Measurements from ENCODE around the gene SUSD3. TPM values are rescaled to one million over a fixed set of nuclear protein-coding genes. Genes with fewer than 3 reads are reported as not detected.
"Not testable (repeated sequence)": the region's sequence is repeated elsewhere in the genome, so short reads cannot be mapped to it uniquely, and the experiment has no call there.

SUSD3 gene
- polyA plus RNA-seq, 3 donors = 10.4 to 13.3 (median 12.0) TPM

DNA sequence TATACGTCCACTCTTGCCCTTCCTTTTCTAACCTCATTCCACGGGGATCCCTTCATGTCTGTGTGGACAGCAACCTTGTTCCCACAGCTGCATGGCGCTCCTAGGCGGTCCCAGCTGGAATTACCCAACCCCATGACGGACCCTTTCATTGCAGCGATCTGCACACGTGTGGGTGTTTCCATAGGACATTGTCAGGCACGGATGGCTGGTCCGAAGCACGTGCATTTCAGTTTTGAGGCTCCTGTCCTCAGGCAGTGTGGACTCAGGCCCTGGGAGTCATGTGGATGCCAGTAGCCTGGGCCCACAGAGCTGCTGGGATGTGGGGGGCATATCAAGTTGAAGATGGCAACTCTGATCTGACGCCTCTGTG is 52.5 kb downstream of the SUSD3 start:
- no peak for DNase-seq

DNA sequence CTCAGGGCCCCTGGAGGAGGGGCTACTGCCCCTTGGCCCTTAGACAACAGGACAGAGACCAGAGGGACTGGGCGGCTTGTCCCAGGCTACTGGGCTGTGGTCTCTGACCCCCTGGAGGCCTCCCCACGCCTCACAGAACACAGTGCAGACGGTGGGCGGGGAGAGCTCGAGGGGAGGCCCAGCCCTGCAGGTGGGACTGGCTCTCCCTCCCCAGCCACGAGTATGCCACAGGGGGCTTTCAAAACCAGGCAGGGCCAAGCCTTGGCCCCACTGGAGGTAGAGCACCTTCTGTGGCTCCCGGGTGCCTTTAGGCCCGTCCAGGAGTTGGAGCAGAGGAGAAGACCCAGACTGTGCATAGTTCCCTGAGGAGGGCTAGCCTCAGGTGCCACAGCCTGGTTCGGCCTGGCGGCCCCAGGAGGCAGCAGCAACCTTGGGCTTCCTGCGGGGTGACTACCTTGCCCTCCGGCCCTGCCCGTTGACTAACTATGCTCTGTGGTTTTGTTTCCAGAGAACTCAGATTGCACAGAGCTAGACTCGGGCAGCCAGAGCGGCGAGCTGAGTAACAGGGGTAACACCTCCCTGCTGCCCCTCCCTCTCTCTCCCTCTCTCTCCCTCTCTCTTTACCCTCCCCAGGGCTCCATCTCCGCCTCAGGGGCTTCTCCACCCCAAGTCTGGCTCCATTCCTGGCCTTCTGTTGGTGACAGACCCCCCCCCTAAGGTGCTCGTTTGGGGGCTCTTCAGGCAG is 53.0 kb downstream of the SUSD3 start:
- DNase-seq = no peak

DNA sequence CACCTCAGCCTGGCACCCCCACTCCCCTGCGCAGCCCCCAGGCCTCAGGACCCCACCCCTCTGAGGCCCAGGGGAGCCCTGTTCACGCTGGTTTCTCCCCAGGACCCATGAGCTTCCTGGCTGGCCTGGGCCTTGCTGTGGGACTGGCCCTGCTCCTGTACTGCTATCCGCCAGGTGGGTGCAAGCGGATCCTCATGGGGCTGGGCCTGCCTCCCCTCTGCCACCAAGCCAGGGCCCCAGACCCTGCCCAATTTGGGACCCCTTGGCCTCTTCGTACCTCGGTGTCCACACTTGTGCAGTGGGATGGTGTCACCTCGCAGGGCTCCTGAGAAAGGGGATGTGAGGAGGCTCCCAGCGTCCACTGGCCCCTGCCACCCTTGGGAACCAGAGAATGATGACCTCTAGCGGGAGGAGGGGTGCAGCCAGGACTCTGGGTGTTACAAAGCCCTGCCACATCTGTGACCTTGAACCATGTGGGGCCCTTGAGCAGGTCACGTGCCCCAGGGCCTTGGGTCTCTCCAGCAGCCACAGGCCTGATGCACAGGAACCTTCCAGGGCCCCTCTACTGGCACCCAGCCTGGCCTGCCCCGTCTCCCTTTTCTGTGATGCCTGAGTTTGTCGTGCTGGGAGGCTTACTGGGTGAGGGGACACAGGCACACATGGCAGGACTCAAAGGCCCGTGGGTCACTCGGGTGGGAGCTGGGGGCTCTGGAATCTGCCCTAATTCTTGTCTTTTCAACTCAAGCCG is 53.8 kb downstream of the SUSD3 start:
- no peak for DNase-seq

DNA sequence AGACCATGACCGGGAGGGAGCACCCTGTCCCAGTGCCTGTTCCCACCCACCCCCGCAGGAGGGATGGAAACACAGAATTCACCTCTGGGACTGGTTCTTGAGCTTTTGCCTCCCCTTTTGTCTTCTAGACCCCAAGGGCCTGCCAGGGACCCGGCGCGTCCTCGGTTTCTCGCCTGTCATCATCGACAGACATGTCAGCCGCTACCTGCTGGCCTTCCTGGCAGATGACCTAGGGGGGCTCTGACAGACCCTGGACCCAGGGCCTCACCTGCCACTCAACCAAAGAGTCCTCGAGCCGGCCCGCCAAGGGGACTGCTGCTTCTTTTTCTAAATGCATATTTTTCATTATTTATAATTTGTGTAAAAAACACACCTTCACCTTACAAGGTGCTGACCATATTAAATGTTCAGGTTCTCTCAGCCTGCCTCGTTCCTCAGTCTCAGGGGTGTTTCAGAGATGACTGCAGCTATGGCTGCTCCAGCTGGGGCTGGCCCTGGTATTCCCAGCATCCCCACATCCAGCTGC is 54.4 kb downstream of the SUSD3 start:
- no peak for DNase-seq

DNA sequence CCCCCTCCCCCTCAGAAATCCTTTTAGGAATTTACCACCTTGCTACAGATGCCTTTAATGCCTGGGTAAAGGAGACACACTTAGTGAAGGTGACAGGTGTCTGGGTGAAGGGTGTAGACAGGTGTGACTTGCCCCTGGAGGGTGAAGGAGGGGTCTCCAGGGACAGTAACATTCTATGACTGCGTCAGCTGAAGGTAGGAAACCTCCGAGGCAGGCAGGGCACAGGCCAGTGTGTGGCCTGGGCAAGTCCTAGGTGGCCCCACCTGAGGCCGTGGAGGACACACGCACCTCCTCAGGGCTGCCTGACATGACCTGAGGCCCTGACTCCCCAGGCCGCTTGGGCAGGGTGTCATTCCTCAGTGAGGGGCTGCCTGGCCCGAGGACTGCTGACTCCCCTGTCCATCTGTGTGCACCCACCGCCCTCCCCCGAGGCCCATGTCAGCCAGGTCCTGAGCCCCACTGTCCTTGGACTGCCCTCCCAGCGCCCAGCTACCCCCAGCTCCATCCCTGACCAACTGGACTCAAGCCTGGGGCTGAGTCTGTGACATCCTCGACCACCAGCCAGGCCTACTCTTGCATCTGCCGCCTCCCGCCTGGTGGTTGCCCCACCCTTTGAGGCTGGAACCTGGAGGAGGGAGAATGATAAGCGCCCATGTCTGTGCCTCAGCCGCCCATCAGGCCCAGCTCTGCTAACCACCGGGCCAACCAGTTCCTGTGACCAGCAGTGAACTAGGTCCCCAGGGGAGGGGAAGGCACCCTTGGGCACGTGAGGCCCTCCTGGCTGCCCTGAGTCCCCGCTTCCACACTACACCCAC is 55.9 kb downstream of the SUSD3 start:
- no peak for DNase-seq

DNA sequence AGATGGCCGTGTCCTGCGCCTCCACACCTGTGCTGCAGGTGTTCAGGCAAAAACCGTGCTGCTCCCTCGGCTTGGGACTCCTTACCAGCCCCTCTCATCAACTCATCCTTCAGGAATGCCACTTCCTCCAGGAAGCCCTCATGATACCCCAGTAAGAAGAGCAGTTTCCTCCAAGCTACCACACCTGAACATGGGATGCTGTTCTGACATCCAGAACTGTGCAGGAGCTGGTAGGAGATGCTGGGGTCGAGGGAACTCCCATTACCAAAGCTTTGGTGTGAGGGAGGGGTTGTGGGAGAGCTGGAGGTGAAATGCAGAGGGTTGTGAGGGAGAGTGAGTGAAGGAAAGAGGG is 56.5 kb downstream of the SUSD3 start:
- no peak for DNase-seq

DNA sequence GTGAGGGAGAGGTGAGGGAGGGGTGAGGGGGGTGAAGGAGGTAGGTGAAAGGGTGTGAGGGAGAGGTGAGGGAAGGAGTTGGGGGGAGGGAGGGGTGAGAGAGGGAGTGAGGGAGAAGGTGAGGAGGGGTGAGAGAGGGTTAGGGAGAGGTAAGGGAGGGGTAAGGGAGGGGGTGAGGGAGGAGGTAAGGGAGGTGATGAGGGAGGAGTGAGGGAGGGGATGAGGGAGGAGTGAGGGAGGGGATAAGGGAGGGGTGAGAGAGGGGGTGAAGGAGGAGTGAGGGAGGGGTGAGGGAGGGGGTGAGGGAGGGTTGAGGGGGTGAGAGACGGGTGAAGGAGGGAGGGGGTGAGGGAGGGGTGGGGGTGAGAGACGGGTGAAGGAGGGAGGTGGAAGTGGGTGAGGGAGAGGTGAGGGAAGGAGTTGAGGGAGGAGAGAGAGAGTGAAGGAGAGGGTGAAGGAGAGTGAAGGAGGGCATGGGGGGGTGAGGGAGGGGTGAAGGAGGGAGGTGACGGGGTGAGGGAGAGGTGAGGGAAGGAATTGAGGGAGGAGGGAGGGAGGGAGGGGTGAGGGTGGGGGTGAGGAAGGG is 57.1 kb downstream of the SUSD3 start:
- no peak for DNase-seq

DNA sequence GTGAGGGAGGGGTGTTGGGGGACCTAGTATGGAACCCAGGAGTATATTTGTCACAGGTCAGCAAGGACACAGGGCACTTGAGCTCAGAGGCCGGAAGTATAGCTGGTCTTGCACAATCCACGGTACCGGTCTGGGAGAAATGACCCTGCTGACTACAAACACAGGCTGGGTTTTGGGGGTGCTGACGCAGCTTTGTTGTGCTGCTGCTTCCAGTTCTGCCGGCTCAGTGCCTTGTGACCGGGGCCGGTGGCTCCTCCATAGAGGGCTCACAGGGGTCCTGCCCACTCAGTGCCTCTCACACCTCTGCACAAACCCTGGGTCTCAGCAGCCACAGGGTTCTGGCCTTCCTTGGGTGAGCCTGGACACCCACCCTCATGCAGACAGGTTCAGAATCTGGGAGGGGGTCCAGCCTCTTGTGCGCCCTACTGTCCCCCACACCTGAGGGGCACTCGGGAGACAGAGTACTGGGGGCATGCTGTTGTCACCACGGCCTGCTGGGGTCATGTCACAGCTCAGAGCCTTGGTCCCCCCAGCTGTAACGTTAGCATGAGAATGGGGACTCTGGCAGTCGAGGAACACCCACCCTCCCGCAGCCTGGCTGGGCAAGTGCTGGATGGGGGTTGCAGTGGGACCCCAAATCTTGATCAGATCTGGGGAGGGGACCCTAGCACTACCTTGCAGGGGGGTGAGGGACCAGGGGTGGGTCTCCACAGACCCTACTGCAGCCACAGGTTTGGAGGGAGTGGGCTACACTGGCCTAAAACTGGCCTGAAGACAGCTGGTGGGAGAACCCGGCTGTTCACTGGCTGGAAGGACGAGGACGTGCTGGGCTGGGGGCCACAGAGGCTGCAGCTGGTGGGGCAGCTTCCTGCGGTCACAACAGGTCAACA is 57.8 kb downstream of the SUSD3 start:
- DNase-seq = no peak

DNA sequence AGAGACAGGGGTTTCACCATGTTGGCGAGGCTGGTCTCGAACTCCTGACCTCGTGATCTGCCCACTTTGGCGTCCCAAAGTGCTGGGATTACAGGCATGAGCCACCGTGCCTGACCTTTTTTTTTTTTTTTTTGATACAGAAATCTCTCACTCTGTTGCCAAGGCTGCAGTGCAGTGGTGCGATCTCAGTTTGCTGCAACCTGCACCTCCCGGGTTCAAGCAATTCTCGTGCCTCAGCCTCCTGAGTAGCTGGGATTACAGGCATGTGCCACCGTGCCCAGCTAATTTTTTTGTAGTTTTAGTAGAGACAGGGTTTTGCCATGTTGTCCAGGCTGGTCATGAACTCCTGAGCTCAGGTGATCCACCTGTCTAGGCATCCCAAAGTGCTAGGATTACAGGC is 59.0 kb downstream of the SUSD3 start:
- not testable (repeated sequence) for DNase-seq

DNA sequence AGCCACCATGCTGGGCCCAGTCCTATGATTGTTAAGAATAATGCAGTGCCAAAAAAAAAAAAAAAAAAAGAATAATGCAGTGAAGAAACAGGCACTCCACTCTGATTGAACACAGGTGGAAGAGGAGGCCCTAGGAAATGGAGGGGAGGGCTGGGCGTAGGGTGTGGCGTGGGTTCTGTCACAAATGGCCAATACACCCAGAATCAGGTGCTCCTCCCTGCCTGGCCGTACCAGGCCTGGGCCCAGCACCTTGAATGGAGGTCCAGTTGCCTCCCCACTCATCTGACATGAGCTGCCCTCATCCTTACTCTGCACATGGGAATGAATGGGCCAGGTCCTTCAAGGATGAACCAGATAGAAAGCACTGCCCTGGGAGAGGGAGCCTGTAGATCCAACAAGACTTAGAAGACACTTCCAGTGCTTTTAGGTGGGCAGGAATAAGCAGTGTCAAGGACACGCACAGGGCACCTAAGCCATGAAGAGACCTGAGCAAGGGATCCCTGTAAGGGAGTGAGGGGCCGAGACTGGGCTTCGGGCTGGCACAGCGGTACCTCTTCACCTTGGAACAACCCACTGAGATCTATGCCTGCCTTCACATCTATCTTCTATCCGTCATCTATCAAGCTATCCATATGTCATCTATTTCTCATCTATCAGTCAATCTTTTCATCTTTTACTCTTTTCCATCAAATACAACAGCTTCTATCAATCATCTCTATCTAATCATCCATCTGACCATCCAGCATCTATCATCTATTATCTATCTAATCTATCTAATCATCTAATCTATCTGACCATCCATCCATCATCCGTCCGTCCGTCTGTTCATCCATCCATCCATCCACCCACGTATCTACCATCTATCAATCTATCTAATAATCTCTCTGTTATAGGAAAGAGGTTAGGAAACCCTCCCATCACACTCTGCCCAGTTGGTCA is 59.7 kb downstream of the SUSD3 start:
- no peak for DNase-seq

DNA sequence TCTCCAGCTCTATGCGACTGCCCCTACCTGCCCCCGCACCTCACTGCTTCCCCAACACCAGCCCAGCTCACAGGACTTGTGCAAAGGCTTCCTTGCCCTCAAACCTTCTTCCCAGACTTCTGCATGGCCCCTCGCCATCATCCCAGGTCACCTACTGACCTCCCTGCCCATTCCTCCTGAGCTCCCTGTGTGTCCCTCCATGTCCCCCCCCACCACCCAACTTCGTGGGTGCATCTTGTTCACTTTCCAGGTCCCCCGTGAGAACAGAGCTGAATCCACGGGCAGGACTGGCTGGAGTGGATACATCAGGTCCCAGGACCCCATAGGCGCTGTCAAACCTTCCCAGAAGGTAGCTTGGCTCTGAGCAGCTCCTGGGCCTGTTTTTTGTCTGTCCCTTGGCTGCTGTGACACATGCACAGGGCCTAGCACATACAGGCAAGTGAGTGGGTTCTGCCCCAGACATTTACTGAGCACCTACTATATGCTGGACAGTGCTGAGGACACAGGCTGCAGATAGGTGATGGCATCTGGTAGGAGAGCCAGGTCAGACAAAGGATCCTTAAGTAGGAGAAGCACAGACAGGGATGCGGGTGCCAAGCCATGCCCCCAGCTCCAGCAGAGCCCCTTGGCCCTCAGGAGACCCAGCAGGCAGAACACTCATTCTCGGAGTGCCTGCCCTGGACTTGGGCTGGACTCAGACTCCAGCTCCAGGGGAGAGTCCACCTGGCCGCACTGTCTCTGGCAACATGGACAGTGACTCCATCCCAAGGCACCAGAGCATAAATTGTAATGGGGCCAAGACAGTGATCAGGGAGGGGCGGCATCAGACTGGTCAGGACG is 60.6 kb downstream of the SUSD3 start:
- no peak for DNase-seq

DNA sequence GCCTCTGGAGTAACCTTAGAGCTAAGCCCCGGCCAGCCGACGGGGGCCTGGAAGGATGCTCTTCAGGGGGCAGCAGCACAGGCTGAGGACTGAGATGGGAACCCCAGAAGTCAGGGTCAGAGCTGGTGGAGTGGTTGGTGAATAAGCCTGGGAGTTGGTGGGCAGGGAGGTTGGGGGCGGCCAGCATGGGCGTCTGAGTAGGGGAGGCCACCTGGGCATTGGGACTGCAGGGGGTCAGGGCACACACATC is 61.1 kb downstream of the SUSD3 start:
- DNase-seq = no peak

DNA sequence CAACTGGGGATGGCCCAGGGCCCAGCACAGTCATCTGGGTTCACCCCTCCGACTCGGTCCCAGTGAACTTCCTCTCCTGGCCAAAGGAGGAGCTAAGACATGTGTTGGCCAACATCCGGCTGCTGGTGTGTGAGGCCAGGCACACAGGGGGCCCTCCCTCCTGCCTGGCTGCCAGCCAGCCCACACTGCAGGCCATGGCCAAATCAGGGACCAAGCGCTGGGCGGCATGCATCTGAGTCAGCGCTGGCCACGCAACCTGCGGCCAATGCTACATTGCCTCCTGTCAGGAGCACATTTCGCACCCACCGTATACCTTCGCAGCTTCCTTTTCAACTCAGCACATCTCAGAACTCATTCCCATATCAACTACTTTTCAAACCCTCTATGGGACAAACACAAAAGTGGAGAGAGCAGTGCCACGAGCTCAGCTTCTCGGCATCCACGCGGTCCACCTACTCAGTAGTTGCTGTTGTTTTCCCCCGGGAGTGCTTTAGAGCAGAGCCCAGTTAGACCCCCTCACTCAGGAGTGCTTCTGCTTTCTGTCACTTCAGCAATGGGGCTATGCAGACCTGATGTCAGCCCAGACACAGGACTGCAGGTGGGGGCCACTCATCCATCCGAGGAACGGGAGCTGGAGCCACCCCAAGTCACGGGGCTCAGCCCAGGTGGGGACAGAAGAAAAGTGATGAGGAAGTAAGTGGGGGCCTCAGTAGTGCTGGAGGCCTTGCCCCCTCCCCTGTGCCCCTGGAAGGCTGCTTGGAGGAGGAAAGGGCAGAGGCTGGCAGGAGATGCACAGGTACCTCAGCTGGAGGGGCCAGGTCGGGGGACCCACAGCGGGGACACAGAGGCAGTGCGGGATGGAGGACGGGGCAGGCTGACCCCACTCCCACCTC is 61.7 kb downstream of the SUSD3 start:
- no peak for DNase-seq

DNA sequence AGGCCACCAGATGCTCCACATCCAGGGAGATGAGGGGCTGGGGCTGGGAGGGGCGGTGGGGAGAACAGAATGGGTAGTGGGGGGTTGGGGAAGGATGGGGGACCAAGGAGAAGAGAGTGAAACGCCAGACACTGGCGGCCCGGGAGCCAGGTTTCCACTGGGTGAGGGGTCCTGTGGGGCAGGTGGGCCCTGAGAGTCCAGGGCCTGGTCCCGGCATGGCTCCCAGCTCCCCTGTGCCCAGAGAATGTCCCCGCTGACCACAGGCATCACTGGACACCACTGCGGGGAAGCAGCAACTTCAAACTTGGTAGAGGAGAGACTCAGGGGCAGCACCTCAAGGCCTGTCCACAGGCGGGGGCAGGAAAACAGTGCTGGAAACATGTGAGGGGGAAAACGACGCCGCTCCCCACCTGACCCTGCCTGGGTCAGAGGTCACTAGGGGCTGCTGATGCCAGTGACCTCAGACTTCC is 62.4 kb downstream of the SUSD3 start:
- DNase-seq = no peak

DNA sequence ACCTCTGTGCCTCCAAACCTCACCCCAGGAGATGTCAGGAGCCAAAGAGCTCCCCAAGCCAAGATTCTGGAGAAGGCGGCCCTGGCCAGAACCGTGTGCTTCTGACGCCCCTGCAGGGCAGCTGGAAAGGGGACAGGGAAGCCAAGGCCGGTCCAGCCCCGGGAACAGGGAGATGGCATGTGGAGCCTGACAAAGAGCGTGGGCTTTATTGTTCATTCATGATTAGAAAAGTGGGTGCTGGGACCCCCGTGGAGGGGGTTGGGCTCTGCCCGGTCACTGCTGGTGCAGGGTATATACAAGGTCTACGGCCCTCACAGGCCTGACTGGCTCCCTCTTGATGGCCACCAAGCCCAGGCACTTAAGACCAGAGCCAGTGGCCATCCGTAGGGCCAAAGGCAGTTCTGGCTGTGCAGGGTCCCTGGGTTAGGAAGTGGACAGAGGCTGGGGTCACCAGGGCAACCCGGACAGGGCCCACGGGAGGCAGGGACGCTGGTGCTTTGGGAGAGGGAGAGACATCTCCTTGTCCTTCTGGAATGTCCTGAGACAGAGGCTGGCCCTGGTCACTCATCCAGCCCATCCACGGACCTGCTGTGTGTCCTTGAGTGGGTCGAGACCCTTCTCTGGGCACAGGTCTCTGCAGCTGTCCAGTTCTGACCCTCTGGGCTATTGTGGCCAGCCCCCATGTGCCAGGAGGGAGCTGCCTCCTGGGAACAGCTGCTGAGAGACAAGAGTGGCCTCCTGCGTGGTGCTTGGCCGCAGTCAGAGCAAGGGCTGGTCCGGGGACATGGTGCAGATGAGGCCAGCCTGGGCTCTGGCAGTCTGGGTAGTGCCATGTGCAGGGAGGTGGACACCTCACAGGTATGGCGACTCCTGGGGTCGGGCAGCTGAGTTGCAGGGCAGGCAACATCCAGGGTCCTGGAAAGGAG is 63.1 kb downstream of the SUSD3 start:
- no peak for DNase-seq

DNA sequence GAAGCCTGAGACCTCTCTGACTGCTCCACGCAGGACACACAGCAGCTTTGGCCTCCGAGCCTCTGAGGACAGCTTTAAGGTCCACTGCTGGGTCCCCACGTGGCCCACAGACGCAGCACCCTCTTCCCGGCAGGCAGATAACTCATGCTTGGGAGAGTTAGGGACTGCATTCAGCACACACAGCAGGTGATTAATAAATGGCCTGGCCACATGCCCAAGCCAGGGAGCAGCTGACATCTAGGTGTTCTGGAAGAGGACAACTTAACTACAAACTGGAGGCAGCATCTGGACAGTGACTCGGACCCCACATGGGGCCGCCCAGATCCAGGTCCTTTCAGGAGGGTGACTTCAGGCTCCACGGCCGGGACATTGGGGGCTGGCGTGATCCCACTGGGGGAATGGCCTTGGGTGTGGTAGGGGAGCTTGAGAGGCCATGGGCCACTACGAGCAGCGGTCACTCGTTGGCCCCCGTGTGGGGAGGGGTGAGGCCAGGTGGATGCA is 64.3 kb downstream of the SUSD3 start:
- no peak for DNase-seq

All from renal pelvis (tissue), 4 donors.